H9 (cell line): Measurements from ENCODE around the gene ACTC1. TPM values are rescaled to one million over a fixed set of nuclear protein-coding genes. Genes with fewer than 3 reads are reported as not detected.

Experiments used
- DNase-seq: peaks from one replicate; pipeline ENCODE4 v3.0.0-alpha.2; 2017
- H2AFZ ChIP-seq: one replicate; pipeline ENCODE4 v1.6.1; 2013; ENCODE audit warnings: mild to moderate bottlenecking, low read length, control low read depth, moderate library complexity
- H2AK5ac ChIP-seq: 2 replicates; pipeline ENCODE4 v1.6.1; 2013; ENCODE audit warnings: low read length, control low read depth, mixed read lengths; ENCODE audit not compliant: insufficient read length
- H2BK120ac ChIP-seq: one replicate; pipeline ENCODE4 v1.6.1; 2013; ENCODE audit warnings: low read depth, mild to moderate bottlenecking, low read length, control low read depth, inconsistent platforms; ENCODE audit not compliant: poor library complexity, severe bottlenecking
- H2BK12ac ChIP-seq: 2 replicates; pipeline ENCODE4 v1.6.1; 2013; ENCODE audit warnings: low read length, control low read depth, mixed read lengths, low read depth; ENCODE audit not compliant: insufficient read length
- H2BK15ac ChIP-seq: 2 replicates; pipeline ENCODE4 v1.6.1; 2013; ENCODE audit warnings: low read depth, low read length, control low read depth
- H2BK20ac ChIP-seq: one replicate; pipeline ENCODE4 v1.6.1; 2013; ENCODE audit warnings: low read depth, mild to moderate bottlenecking, low read length, control low read depth, inconsistent platforms; ENCODE audit not compliant: poor library complexity, severe bottlenecking
- H2BK5ac ChIP-seq: 2 replicates; pipeline ENCODE4 v1.6.1; 2013; ENCODE audit warnings: low read length, control low read depth, mixed read lengths; ENCODE audit not compliant: insufficient read length
- H3K14ac ChIP-seq: 2 replicates; pipeline ENCODE4 v1.6.1; 2013; ENCODE audit warnings: low read length, control low read depth; ENCODE audit not compliant: insufficient read depth
- H3K18ac ChIP-seq: 2 replicates; pipeline ENCODE4 v1.6.1; 2013; ENCODE audit warnings: low read depth, mild to moderate bottlenecking, mixed read lengths, low read length, control low read depth; ENCODE audit not compliant: insufficient read length
- H3K23ac ChIP-seq: 2 replicates; pipeline ENCODE4 v1.6.1; 2013; ENCODE audit warnings: low read length, control low read depth, mixed read lengths, low read depth; ENCODE audit not compliant: insufficient read length
- H3K23me2 ChIP-seq: 2 replicates; pipeline ENCODE4 v1.6.1; 2013; ENCODE audit warnings: low read depth, mild to moderate bottlenecking, mixed read lengths, low read length, control low read depth; ENCODE audit not compliant: insufficient read length, poor library complexity, severe bottlenecking
- H3K27ac ChIP-seq: 2 replicates; pipeline ENCODE4 v1.5.1; 2013; ENCODE audit warnings: low read length, control low read depth, mixed read lengths, low read depth; ENCODE audit not compliant: insufficient read length
- H3K27me3 ChIP-seq: 2 replicates; pipeline ENCODE4 v1.6.1; 2013; ENCODE audit warnings: low read length, control low read depth, inconsistent platforms; ENCODE audit not compliant: insufficient read depth
- H3K4ac ChIP-seq: 2 replicates; pipeline ENCODE4 v1.6.1; 2013; ENCODE audit warnings: low read depth, mild to moderate bottlenecking, control low read depth, inconsistent platforms, low read length, moderate library complexity
- H3K4me1 ChIP-seq: 2 replicates; pipeline ENCODE4 v1.6.1; 2013; ENCODE audit warnings: low read length, control low read depth, inconsistent platforms; ENCODE audit not compliant: insufficient read depth
- H3K4me2 ChIP-seq: 2 replicates; pipeline ENCODE4 v1.6.1; 2013; ENCODE audit warnings: low read length, control low read depth, mixed read lengths; ENCODE audit not compliant: insufficient read length, insufficient read depth
- H3K56ac ChIP-seq: 2 replicates; pipeline ENCODE4 v1.6.1; 2013; ENCODE audit warnings: low read depth, mild to moderate bottlenecking, mixed read lengths, low read length, control low read depth; ENCODE audit not compliant: insufficient read length
- H3K79me1 ChIP-seq: 2 replicates; pipeline ENCODE4 v1.6.1; 2013; ENCODE audit warnings: low read depth, mild to moderate bottlenecking, moderate library complexity, low read length, control low read depth, inconsistent platforms; ENCODE audit not compliant: insufficient read depth, poor library complexity, severe bottlenecking
- H3K79me2 ChIP-seq: 2 replicates; pipeline ENCODE4 v1.6.1; 2013; ENCODE audit warnings: low read length, control low read depth, inconsistent platforms; ENCODE audit not compliant: insufficient read depth
- H3K9ac ChIP-seq: 2 replicates; pipeline ENCODE4 v1.6.1; 2013; ENCODE audit warnings: low read length, control low read depth, mixed read lengths; ENCODE audit not compliant: insufficient read length; ENCODE audit errors: extremely low read depth
- H3K9me3 ChIP-seq: one replicate; pipeline ENCODE4 v1.6.1; 2013; ENCODE audit warnings: low read depth, low read length, inconsistent platforms; ENCODE audit not compliant: control insufficient read depth
- H3T11ph ChIP-seq: one replicate; pipeline ENCODE4 v1.6.1; 2013; ENCODE audit warnings: mild to moderate bottlenecking, low read length, control low read depth, inconsistent platforms
- H4K20me1 ChIP-seq: one replicate; pipeline ENCODE4 v1.6.1; 2013; ENCODE audit not compliant: control insufficient read depth, insufficient read length, insufficient read depth
- H4K5ac ChIP-seq: 2 replicates; pipeline ENCODE4 v1.6.1; 2013; ENCODE audit warnings: low read depth, mild to moderate bottlenecking, mixed read lengths, low read length, control low read depth; ENCODE audit not compliant: insufficient read length
- H4K8ac ChIP-seq: replicated peaks from 2 replicates; pipeline ENCODE4 v1.6.1; 2013; ENCODE audit warnings: low read length, control low read depth, mixed read lengths, low read depth; ENCODE audit not compliant: insufficient read length
- H4K91ac ChIP-seq: 2 replicates; pipeline ENCODE4 v1.6.1; 2013; ENCODE audit warnings: low read depth, mild to moderate bottlenecking, moderate library complexity, mixed read lengths, low read length, control low read depth; ENCODE audit not compliant: insufficient read length
- H3K27ac Mint-ChIP-seq, 3 experiments: 2 replicates in 2 of 3; 3 replicates in 1 of 3; pipeline ENCODE4 v1.8.0; 2020 to 2021; ENCODE audit warnings: mixed read lengths in 3 of 3, mild to moderate bottlenecking in 1 of 3, moderate library complexity in 1 of 3
- H3K27me3 Mint-ChIP-seq: 2 replicates; pipeline ENCODE4 v1.8.0; 2021; ENCODE audit warnings: low read depth, mild to moderate bottlenecking, moderate library complexity, mixed read lengths
- H3K36me3 Mint-ChIP-seq, 3 experiments: 2 replicates in 2 of 3; 3 replicates in 1 of 3; pipeline ENCODE4 v1.8.0; 2020 to 2021; ENCODE audit warnings: low read depth in 3 of 3, mixed read lengths in 3 of 3; ENCODE audit not compliant: insufficient read depth in 1 of 3
- H3K4me1 Mint-ChIP-seq, 2 experiments: 2 replicates each; pipeline ENCODE4 v1.8.0; 2020; ENCODE audit warnings: mixed read lengths in 2 of 2
- H3K4me3 Mint-ChIP-seq, 2 experiments: 2 replicates in 1 of 2; 3 replicates in 1 of 2; pipeline ENCODE4 v1.8.0; 2020 to 2021; ENCODE audit warnings: mild to moderate bottlenecking in 2 of 2, mixed read lengths in 2 of 2, moderate library complexity in 1 of 2
- H3K9me3 Mint-ChIP-seq, 2 experiments: 2 replicates in 1 of 2; 3 replicates in 1 of 2; pipeline ENCODE4 v1.8.0; 2020; ENCODE audit warnings: mild to moderate bottlenecking in 2 of 2, mixed read lengths in 2 of 2, moderate library complexity in 1 of 2
- WGBS: extraction: QIAGEN DNeasy Blood & Tissue Kit; methylation state at CpG from one replicate; pipeline ENCODE4 v1.1.7; 2013; ENCODE audit warnings: missing lambda C conversion rate, low lambda C conversion rate, mixed read lengths; ENCODE audit not compliant: insufficient read length; ENCODE audit errors: extremely low coverage; 5-methylcytosine and 5-hydroxymethylcytosine counted together
- total RNA-seq: library from RNA; stranded (reverse); gene quantifications from 2 replicates; pipeline ENCODE4 v1.2.1, GENCODE V29; 2021
- TF ChIP-seq, protein P1 (sequence below): fragments of 200-600 bp; sonication (generic); conservative IDR thresholded peaks from 3 replicates; pipeline ENCODE4 v1.8.0; 2021; ENCODE audit warnings: antibody characterized with exemption, mild to moderate bottlenecking

The ACTC1 gene
- total RNA-seq, 1 experiment from 2014 or later: 52.2 TPM

DNA sequence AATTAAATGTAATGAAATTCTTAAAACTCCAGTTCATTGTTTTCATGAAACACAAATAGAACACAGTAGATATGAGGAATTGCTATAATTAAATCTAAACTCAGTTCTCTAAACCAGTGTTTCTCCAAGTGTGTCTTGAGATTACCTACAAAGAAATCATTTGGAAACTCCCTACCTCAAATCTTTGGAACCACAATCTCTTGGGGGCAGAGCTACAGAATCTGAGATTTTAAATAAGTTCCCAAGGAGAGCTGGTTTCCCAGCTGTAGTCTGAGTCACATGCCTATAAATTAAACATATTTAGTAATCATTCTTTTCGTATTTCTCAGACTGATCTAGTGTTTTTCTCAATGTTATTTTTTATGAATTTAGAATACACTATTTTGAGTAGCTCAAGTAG is 17.0 kb upstream of the ACTC1 start:
- Histone ChIP-seq H3K4me2 (no peak overlapping the region), H2BK20ac (no peak overlapping the region), H3K4ac (no peak overlapping the region), H4K5ac (no peak overlapping the region), H2BK15ac (no peak overlapping the region), H3K9me3 (no peaks in the 10 kb centered on the region), H3K79me2 (no peaks in the 10 kb centered on the region), H2BK5ac (no peak overlapping the region), H3K14ac (no peak overlapping the region), H3K27ac (no peak overlapping the region), H4K20me1 (no peaks in the 10 kb centered on the region), H4K91ac (no peak overlapping the region), H3K56ac (no peak overlapping the region), H2AK5ac (no peak overlapping the region), H2BK12ac (no peak overlapping the region), H3K9ac (no peak overlapping the region), H3K18ac (no peak overlapping the region), H3K4me1 (no peaks in the 10 kb centered on the region), H3K27me3 (no peaks in the 10 kb centered on the region), H3K23me2 (peaks cover 2% of the 10 kb centered on the region), H4K8ac (no peak overlapping the region), H3K23ac (no peak overlapping the region), H3K79me1 (no peaks in the 10 kb centered on the region), H2BK120ac (no peak overlapping the region), H2AFZ (no peak overlapping the region), H3T11ph (no peak overlapping the region)
- H3K9me3 Mint-ChIP-seq: peaks cover under 1 to 2% of the 10 kb centered on the region in 2 experiments; a peak in 3 of 5 replicates
- TF ChIP-seq, protein P1, sequence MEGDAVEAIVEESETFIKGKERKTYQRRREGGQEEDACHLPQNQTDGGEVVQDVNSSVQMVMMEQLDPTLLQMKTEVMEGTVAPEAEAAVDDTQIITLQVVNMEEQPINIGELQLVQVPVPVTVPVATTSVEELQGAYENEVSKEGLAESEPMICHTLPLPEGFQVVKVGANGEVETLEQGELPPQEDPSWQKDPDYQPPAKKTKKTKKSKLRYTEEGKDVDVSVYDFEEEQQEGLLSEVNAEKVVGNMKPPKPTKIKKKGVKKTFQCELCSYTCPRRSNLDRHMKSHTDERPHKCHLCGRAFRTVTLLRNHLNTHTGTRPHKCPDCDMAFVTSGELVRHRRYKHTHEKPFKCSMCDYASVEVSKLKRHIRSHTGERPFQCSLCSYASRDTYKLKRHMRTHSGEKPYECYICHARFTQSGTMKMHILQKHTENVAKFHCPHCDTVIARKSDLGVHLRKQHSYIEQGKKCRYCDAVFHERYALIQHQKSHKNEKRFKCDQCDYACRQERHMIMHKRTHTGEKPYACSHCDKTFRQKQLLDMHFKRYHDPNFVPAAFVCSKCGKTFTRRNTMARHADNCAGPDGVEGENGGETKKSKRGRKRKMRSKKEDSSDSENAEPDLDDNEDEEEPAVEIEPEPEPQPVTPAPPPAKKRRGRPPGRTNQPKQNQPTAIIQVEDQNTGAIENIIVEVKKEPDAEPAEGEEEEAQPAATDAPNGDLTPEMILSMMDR: no peak
- H3K4me1 Mint-ChIP-seq: no peaks in the 10 kb centered on the region
- no peak overlapping the region for H3K27ac Mint-ChIP-seq
- no peak for DNase-seq
- H3K36me3 Mint-ChIP-seq: peaks cover 0 to 3% (median 0%) of the 10 kb centered on the region in 3 experiments; a peak in 1 of 7 replicates
- H3K27me3 Mint-ChIP-seq: peaks cover 2% of the 10 kb centered on the region; the same call in 1 of the 2 replicates
- no peak overlapping the region for H3K4me3 Mint-ChIP-seq
- WGBS: no CpG with 5 or more reads among the region's 1 CpG
